Activated CD4-positive, alpha-beta T cell treated with anti-CD3 and anti-CD28 coated beads, Interleukin-10, Interleukin-2, amounts not matched to agents 100 ng/mL and 50 ng/mL, durations not matched to agents 16 hours and 8 hours (primary cell): ENCODE measurements around the gene OPRPN.

Source experiments
- DNase-seq: peaks from one replicate; pipeline ENCODE4 v3.0.0-alpha.2; 2020

OPRPN gene, protein sequence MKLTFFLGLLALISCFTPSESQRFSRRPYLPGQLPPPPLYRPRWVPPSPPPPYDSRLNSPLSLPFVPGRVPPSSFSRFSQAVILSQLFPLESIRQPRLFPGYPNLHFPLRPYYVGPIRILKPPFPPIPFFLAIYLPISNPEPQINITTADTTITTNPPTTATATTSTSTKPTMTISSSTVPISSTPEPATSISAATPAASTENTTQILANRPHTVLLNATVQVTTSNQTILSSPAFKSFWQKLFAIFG

DNA sequence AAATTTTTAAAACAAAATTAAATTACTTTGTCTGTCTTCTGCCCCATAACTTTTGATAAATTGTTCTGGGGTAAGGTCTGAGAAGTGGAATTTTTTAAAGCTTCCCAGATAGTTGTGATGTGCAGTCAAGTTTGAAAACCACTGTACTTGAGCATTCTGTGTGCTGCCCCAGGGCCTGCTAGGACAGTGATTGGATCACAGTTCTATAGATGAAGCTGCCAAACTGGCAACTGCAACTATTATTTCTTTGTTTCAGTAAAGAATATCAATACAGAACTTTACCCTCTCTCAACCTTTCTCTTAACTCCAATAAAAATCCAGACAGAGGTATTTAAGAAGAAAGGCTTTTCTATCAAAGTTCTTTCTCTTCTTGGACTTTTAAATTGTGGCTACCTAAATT lies at the start of gene OPRPN:
TSS of gene OPRPN (plus strand) at position 361 of the 400 bp plus-strand sequence. CDS start 1,346 bp downstream, outside the sequence.
- DNase-seq: no peak

DNA sequence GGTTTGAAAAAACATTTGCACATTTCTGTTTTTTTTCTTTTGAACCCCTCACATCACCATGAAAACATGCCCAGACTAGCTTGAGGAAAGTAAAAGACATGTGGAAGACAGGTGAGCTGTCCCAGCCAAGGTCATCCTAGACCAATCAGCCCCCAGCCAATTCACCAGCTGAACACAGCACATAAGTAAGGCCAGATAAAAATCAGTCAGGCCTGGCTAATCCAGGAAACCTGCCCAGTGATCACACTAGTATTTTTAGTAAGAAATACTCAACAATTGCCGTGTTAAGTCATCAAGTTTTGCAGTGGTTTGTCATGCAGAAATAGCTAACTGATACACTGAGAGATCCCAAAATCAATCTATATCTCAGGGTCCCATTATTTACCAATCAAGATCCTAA lies 41.6 kb upstream of the OPRPN start:
- no peak for DNase-seq

DNA sequence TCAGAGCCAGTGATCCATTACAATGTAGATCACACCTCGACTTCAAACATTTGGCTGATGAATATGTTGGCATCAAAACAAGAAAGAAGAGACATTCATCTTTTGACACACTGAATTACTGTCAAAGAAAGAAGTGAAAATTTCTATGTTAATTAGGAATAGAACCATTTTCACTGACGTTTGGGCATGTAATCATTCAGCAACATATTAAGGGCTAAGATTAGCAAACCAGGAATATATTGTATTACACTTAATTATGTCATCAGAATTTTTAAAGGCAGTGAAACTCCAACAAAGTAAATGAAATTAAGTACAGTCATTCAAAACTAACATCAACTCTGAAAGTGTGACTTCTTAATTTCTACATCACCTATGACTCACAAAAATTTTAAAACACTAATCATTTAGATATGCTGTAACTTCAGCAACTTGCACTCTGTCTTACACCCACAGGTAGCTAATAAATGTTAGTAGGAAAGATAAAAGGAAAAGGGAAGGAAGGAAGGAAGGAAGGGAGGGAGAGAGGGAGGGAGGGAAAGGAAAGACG lies 38.6 kb upstream of the OPRPN start:
- no peak for DNase-seq

DNA sequence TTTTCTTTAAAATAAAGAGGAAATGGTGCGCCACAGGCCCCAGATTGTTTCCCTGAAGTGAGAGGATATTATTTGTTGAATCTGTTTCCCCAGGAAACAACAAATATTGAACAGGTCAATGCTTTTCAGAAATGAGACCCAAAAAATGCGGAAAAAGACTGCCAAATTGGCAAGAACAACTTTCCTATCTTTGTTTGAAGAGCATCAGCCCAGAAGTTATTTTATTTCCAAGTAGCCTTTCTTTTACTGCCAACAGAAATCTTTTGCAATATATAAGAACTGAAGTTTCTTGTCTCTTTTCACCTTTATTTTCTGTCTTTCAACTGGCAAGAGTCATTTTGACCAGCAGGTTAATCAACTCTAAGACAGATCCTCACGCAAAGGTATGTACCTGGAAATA lies 37.3 kb upstream of the OPRPN start, which contains the start of gene SMR3A:
TSS of gene SMR3A (plus strand) at position 301 of the 400 bp plus-strand sequence. CDS start 1,356 bp downstream, outside the sequence.
- no peak for DNase-seq

DNA sequence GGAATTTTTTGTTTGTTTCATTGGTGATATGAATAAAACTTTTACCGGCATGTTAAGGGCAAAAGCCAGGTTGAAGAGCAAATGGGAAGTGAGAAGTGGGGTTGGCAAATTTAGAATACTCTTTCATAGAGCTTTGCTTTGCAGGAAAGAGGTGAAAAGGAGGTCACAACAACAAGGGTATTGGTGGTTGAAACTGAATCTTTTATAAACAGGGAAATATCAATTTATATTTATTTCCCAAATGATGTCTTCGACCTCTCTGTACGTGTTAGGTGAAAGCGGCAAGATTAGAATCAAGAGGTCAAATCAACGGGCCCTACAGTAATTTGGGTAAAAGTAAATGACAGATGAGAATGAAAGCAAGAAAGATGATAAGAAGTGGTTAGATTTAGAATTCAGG lies 33.7 kb upstream of the OPRPN start:
- no peak for DNase-seq

DNA sequence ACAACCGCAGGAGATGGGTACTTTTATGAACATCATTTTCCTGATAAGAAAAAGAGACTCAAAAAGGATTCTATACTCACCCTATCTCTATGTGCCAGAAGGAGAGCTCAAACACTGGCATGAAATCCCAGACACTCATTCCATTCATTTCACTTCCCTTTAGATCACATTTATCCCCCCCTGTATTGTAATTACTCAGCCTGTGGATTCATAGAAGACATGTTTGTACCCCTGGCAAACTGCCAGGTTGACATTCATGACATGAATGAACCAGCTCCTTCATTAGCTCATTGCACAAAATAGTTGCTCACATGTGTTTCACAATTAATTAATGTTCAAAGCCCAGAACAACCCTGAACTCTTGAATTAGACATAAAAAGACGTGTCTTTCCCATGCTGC lies 32.3 kb upstream of the OPRPN start:
- no peak for DNase-seq

DNA sequence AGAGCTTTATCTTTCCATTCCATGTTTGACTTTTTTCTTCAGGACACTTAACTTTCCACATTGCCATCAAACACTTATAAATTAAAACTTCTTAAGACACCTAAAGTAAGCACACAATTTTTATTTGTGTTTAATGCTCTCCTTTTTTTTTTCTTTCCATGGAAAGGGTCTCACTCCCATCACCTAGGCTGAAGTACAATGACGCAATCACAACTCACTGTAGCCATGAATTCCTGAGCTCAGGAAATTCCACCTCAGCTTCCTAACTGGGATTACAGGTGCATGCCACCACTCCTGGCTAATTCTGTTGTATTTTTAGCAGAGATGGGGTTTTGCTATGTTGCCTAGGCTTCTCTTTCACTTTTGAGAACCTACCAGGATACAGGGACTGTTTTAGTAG lies 29.9 kb upstream of the OPRPN start:
- DNase-seq: no peak

DNA sequence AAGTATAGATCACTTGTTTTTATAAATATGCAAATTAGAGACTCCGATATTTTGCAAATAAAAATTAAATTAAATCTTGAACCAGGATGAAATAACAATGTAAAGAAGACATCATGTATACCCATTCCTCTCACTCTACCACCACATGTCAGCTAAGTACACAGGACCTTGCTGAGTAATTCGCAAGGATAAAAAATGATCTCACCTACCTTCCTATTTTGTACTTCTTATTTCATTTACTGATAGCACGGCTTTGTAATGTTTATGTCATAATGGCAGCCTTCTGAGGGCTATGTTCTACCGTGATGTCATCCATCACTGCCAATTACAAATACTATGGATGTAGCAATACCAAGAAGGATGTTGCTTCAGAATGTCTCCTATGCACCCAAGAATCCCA lies 25.8 kb upstream of the OPRPN start:
- DNase-seq: no peak

DNA sequence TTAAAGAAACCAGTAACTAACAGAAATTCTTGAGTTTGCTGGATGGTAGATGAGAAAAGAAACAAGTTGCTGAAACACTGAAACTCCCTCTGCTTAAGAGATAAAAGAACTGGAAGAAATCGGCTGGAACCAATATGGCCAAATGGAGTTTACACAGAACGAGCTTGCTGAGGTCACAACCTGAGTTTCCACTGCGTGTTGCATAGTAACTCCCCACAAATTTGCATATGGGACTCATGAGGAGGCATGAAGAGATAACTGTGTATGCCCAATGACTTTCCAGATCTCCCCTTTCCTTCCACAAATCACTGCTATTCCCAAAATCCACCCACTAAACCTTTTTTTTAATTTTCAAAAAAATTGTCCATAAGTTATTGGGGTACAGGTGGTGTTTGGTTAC lies 25.0 kb upstream of the OPRPN start:
- DNase-seq: no peak

DNA sequence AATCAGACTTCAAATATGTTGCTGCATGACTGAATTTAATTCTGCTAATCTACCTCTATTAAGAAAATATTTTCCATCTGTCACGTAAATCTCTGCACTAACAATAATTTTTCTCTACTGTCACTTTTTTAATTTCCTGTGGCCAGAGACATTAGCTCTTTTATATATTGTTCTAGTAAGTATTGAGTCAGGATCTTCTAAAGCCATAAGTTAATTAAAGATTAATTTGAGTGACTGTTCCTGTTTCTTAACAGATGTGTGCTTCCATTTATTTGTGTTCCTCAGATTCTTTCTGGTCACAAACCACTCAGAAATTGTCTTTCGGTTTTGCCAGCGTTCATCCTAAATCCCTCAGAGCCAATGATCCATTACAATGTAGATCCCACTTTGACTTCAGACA lies 17.2 kb upstream of the OPRPN start:
- DNase-seq: no peak

DNA sequence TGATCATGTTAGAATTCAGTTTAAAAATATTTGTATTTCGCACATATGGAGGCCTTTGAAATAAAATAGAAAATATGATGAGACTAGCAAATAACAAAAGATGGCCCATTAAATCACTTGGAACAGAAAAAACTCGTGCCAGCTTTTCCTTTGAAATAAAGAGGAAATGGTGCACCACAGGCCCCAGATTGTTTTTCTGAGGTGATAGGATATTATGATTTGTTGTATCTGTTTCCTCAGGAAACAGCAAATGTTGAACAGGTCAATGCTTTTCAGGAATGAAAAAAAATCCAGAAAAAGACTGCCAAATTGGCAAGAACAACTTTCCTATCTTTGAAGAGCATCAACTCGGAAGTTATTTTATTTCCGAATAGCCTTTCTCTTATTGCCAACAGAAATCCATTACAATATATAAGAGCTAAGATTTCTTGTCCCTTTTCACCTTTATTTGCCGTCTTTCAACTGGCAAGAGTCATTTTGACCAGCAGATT lies 15.0 kb upstream of the OPRPN start, which contains the start of gene SMR3B:
TSS of gene SMR3B (plus strand) at position 441 of the 491 bp plus-strand sequence. CDS start 1,380 bp downstream, outside the sequence.
- no peak for DNase-seq

DNA sequence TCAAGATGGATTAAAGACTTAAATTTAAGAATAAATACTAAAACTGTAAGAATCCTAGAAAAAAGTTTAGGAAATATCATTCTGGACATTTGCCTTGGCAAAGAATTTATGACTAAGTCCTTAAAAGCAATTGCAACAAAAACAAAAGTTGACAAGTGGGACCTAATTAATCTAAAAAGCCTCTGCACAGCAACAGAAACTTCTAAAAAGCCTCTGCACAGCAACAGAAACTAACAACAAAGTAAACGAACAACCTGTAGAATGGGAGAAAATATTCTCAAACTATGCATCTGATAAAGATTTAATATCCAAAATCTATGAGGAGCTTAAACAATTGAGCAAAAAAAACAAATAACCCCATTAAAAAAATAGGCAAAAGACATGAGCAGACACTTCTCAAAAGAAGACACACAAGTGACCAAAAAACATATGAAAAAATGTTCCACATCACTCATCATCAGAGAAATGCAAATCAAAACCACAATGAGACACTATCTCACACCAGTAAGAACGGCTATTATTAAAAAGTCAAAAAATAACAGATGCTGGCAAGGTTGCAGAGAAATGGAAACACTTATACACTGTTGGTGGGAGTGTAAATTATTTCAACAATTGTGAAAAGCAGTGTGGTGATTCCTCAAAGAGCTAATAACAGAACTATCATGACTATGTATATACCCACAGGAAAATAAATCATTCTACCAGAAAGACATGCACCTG lies 5.5 kb upstream of the OPRPN start:
- no peak for DNase-seq

DNA sequence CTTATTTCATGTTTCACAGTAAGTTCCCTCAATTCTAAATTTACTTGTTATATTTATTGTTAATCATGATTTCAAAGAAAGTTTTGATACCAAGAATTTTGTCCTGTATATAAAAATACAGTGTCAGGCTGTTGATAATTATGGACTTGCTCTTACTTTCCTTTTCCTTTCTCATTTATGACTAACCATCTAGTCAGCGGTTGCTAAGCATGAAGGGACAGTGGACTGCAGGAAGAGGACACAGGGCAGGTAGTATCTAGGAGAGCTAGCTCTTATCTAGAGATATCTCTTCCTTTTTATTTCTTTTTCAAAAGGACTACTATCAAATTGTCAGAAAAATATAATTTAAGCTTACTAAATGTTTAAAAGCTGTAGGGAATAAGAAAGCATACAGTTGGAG lies 1.6 kb downstream of the OPRPN start:
- no peak for DNase-seq

DNA sequence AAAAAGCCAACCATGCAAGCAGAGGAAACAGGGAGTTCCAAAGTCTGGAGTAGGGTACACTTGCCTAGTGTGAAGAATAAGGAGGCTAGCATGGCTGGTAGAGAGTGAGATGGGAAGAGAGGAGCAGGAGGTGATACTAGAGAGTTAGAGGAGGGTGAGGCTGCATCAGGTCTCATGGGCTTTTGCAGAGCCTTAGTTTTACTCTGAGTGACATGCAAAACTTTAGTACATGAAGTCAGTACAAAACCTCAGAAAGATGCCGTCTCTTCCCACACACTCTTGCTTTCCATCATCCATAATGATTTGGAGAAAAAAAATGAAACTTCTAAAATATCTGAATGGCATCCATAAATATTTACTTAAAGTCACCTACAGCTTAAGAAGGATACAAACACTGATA lies 5.0 kb downstream of the OPRPN start:
- DNase-seq: no peak

DNA sequence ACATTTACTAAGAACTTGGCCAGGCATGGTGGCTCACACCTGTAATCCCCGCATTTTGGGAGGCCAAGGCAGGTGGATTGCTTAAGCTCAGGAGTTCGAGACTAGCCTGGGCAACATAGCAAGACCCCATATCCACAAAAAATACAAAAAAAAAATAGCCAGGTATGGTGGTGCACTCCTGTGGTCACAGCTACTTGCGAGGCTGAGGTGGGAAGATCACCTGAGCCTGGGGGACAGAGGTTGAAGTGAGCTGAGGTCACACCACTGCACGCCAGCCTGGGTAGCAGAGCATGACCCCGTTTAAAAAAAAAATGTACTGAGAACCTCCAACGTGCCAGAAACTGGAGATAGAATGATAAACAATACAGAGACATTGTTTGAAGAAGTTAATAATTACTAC lies 8.0 kb downstream of the OPRPN start:
- no peak for DNase-seq

DNA sequence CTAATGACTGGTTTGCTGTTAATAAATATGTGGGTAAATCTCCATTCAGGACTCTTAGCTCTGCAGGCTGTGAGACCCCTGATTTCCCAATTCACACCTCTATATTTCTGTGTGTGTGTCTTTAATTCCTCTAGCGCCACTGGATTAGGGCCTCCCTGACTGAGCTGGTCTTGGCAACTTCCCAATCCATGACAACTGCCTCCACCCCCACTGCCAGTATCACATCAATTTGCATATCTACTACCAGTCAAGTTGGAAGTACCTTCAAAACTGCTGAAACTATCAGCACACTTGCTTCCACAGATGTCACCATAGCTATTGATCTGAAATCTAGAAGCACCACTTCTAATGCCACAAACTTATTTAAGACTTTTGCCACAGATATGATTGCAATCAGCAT lies 27.6 kb downstream of the OPRPN start:
- DNase-seq: no peak

DNA sequence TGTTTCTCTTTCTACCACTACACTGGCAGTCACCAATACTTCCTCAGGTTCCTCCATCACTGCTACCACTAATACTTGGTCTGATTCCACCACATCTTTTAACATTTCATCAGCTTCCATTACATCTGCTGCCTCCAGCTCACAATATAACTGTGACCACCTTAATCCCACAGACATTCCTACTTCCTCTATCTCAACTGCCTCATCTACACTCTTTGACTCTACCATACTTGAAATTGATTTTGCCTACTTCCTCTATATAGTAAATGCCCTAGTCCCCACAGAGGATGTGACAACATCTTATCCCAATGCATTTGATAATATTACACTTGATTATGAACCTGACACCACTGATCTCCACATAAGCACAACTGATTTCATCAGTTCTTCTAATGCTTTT lies 29.0 kb downstream of the OPRPN start:
- no peak for DNase-seq

DNA sequence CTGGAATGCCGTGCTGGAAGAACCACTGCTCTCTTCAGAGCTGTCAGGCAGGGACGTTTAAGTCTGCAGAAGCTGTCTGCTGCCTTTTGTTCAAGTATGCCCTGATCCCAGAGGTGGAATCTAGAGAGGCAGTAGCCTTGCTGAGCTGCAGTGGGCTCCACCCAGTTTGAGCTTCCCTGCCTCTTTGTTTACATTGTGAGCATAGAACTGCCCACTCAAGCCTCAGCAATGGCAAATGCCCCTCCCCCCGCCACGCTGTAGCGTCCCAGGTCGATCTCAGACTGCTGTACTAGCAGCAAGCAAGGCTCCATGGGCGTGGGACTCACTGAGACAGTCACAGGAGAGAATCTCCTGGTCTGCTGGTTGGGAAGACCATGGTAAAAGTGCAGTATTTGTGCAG lies 39.5 kb downstream of the OPRPN start:
- DNase-seq: no peak

DNA sequence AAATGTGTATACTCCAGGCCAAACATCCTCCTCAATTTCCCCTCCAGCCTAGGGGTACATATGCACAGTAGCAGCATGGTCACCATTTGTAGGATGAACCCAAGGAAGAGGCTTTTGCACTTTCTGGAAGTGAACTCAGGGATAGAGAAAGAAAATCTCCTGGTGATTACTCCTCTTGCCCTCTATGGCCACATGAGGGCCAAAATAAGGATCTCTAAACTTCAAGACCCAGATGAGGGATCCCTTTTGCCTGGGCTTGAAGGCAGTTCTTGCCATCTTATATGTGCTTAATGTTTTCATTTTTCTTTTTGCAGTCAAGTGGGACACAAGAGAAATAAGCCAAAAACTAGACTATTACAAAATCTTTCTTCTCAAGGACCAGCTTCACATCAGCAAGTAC lies 44.7 kb downstream of the OPRPN start:
- no peak for DNase-seq

DNA sequence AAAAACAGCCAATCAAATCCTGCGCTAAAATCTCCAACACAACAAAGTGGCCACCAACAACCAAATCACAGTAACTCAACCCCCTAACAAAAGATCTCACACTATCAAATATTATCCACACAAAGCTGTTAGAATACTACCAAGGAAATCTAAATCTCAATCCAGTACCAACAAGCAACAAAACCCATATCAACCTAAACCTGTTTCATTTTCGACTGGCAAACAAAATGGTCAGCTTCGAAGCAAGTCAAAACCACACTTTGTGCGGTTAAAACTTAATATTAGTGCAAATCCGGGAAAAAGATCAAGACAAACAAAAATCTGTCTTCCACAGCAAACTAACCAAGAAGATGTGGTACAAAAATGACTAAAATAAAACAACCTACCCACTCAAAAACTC lies 45.6 kb downstream of the OPRPN start:
- DNase-seq: no peak

DNA sequence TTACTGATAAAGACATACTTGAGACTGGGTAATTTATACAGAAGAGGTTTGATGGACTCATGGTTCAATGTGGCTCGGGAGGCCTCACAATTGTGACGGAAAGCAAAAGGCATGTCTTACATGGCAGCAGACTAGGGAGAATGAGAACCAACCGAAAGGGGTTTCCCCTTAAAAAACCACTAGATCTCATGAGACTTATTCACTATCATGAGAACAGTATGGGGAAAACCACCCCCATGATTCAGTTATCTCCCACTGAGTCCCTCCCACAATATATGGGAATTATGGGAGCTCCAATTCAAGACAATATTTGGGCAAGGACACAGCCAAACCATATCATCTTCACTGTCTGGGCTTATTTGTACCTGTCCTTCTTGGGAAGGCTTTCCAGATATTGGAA lies 51.5 kb downstream of the OPRPN start:
- DNase-seq: no peak

DNA sequence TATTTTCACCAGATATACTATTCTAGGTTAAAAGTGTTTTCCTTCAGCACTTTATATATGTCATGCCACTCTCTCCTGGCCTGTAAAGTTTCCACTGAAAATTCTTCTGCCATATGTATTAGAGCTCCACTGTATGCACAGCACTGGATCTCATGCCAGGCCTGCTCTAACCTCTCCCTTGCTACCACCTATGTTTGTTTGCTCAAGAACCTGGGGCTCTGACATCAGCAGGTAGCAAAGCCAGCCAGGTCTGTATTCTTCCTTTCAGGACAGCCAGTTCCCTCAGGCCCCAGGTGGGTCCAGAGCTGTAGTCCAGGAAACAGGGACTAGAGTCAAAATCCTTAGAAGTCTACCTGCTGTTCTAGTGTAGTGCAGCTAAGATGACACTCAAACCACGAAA lies 55.2 kb downstream of the OPRPN start:
- DNase-seq: no peak
